ENCODE data around the gene TTC3.

DNA sequence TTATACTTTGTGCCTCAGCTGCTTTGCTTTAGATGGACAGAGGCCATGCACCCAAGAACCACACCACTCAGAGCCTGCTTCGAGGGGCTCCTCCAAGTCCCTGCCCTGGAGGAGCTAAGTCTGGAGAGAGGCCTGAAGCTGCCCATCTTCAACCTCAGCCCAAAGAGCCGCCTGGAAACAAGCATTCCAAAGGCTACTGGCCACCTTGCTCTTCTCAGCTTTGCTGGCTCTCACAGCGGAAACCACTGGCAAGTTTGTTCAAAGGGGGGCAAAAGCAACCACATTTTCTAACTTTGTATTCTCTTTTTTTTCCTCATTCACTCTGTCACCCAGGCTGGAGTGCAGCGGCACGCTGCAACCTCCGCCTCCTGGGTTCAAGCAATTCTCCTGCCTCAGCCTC lies 170.9 kb downstream of the TTC3 start:
- TF ChIP-seq ATF1 (CRISPR knock-in tag; IDR thresholded peaks at IDR 0.05) = no peak
- TF ChIP-seq, protein P1, sequence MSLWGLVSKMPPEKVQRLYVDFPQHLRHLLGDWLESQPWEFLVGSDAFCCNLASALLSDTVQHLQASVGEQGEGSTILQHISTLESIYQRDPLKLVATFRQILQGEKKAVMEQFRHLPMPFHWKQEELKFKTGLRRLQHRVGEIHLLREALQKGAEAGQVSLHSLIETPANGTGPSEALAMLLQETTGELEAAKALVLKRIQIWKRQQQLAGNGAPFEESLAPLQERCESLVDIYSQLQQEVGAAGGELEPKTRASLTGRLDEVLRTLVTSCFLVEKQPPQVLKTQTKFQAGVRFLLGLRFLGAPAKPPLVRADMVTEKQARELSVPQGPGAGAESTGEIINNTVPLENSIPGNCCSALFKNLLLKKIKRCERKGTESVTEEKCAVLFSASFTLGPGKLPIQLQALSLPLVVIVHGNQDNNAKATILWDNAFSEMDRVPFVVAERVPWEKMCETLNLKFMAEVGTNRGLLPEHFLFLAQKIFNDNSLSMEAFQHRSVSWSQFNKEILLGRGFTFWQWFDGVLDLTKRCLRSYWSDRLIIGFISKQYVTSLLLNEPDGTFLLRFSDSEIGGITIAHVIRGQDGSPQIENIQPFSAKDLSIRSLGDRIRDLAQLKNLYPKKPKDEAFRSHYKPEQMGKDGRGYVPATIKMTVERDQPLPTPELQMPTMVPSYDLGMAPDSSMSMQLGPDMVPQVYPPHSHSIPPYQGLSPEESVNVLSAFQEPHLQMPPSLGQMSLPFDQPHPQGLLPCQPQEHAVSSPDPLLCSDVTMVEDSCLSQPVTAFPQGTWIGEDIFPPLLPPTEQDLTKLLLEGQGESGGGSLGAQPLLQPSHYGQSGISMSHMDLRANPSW (CRISPR knock-in tag; conservative IDR thresholded peaks at IDR 0.05; ENCODE audit: low read depth) = no peak
- TF ChIP-seq, protein P2, sequence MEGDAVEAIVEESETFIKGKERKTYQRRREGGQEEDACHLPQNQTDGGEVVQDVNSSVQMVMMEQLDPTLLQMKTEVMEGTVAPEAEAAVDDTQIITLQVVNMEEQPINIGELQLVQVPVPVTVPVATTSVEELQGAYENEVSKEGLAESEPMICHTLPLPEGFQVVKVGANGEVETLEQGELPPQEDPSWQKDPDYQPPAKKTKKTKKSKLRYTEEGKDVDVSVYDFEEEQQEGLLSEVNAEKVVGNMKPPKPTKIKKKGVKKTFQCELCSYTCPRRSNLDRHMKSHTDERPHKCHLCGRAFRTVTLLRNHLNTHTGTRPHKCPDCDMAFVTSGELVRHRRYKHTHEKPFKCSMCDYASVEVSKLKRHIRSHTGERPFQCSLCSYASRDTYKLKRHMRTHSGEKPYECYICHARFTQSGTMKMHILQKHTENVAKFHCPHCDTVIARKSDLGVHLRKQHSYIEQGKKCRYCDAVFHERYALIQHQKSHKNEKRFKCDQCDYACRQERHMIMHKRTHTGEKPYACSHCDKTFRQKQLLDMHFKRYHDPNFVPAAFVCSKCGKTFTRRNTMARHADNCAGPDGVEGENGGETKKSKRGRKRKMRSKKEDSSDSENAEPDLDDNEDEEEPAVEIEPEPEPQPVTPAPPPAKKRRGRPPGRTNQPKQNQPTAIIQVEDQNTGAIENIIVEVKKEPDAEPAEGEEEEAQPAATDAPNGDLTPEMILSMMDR (IDR thresholded peaks at IDR 0.05) = no peak
- TF ChIP-seq NR3C1 (CRISPR knock-in tag; conservative IDR thresholded peaks at IDR 0.05; ENCODE audit: low read depth) = no peak
- TF ChIP-seq JUN (CRISPR knock-in tag; IDR thresholded peaks at IDR 0.05) = no peak
- no peak for TF ChIP-seq ERG (CRISPR knock-in tag; IDR thresholded peaks at IDR 0.05)
- TF ChIP-seq ETV6 (CRISPR knock-in tag; IDR thresholded peaks at IDR 0.05) = no peak
- TF ChIP-seq, protein P3, sequence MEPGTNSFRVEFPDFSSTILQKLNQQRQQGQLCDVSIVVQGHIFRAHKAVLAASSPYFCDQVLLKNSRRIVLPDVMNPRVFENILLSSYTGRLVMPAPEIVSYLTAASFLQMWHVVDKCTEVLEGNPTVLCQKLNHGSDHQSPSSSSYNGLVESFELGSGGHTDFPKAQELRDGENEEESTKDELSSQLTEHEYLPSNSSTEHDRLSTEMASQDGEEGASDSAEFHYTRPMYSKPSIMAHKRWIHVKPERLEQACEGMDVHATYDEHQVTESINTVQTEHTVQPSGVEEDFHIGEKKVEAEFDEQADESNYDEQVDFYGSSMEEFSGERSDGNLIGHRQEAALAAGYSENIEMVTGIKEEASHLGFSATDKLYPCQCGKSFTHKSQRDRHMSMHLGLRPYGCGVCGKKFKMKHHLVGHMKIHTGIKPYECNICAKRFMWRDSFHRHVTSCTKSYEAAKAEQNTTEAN (CRISPR knock-in tag; IDR thresholded peaks at IDR 0.05) = no peak
- TF ChIP-seq TCF7 (CRISPR knock-in tag; IDR thresholded peaks at IDR 0.05; ENCODE audit: low read depth) = no peak
- no peak for TF ChIP-seq CREM (CRISPR knock-in tag; IDR thresholded peaks at IDR 0.05)
- TF ChIP-seq, protein P4, sequence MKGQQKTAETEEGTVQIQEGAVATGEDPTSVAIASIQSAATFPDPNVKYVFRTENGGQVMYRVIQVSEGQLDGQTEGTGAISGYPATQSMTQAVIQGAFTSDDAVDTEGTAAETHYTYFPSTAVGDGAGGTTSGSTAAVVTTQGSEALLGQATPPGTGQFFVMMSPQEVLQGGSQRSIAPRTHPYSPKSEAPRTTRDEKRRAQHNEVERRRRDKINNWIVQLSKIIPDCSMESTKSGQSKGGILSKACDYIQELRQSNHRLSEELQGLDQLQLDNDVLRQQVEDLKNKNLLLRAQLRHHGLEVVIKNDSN (CRISPR knock-in tag; IDR thresholded peaks at IDR 0.05) = no peak
- TF ChIP-seq FOXJ3 (CRISPR knock-in tag; IDR thresholded peaks at IDR 0.05; ENCODE audit: borderline replicate concordance) = no peak
- TF ChIP-seq TP53 (CRISPR knock-in tag; IDR thresholded peaks at IDR 0.05) = no peak

All from WTC11 (cell line).